Measurements from ENCODE around the gene DYRK4. TPM values are rescaled to one million over a fixed set of nuclear protein-coding genes. Genes with fewer than 3 reads are reported as not detected.

DYRK4 gene
- total RNA-seq, 2 donors from 2014 or later: 20.9 to 26.7 TPM

DNA sequence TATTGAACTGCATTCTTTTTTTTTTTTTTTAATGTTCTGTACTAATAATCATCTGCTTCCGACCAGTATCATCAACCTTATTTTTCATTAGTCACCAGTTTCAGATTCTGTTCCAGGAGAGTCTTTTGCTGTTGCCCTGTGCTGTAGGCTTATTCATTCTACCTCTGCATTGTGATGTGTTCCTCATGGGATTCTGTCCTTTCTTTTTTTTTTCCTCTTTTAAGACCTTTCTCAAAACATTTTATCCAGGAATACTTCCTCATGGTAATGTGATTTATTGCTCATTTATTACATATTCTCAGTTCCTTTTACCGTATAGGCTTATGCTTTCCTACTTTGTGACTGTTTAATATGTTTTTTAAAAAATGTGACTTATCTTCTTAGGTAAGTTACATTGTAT, 91.7 kb downstream of the DYRK4 start:
- Histone ChIP-seq H3K36me3 (peaks cover 5% of the 10 kb centered on the region), H3K9ac (ENCODE audit: low read depth in 2 of 2, low read length in 2 of 2) (no peak overlapping the region), H3K27ac (no peak overlapping the region), H3K9me3 (no peaks in the 10 kb centered on the region), H3K4me3 (no peak overlapping the region), H3K4me1 (peaks cover 12% of the 10 kb centered on the region), H3K27me3 (no peaks in the 10 kb centered on the region)
- intact Hi-C loops (cut with DNase I): no loop called here
- no peak for TF ChIP-seq CTCF (IDR thresholded peaks at IDR 0.05)
- DNase-seq: no peak

Other genes with a start within 250 kb of the DYRK4 start
- gene TIGAR, start 241.0 kb upstream of the DYRK4 start, total RNA-seq: 10 to 100 TPM; 14.1 to 17.7 TPM
- not detected for gene FGF23, start 182.5 kb upstream of the DYRK4 start, total RNA-seq
- gene FGF6, start 116.4 kb upstream of the DYRK4 start, total RNA-seq: not detected
- gene RAD51AP1, start 23.3 kb upstream of the DYRK4 start, total RNA-seq: 10 to 100 TPM in 1 of 2 donors, 1 to 10 TPM in 1; 6.6 to 22.3 TPM
- 1 to 10 TPM; 2.0 to 3.3 TPM for gene AKAP3, start 86.8 kb downstream of the DYRK4 start, total RNA-seq
- 100 to 1,000 TPM; 184 to 225 TPM for gene NDUFA9, start 86.9 kb downstream of the DYRK4 start, total RNA-seq
- 10 to 100 TPM; 21.6 to 31.6 TPM for gene GALNT8, start 158.2 kb downstream of the DYRK4 start, total RNA-seq

Data from colonic mucosa (tissue), 4 donors.